ENCODE measurements around the gene FOXN3. TPM values are rescaled to one million over a fixed set of nuclear protein-coding genes. Genes with fewer than 3 reads are reported as not detected.
A peak's percentile ranks its signal among the peaks of the same experiment; 100 is the strongest.

The FOXN3 gene
- total RNA-seq, 1 experiment from 2014 or later: 125 TPM

- H3K79me2 ChIP-seq (ENCODE audit: insufficient read depth, low read length): peaks cover 75% of the 10 kb centered on the region
- H2BK15ac ChIP-seq (ENCODE audit: low read depth, low read length): no peak overlapping the region
- H2BK12ac ChIP-seq (ENCODE audit: insufficient read length, low read depth, low read length): no peak overlapping the region
- no peak for DNase-seq
- H3K23ac ChIP-seq (ENCODE audit: insufficient read length, low read depth, low read length): no peak overlapping the region
- H4K91ac ChIP-seq (ENCODE audit: insufficient read length, low read depth, low read length): no peak overlapping the region
- H3K27ac ChIP-seq (ENCODE audit: insufficient read length, low read depth, low read length): no peak overlapping the region
- no peak overlapping the region for H3K56ac ChIP-seq (ENCODE audit: insufficient read length, low read depth, low read length)
- H4K5ac ChIP-seq (ENCODE audit: insufficient read length, low read depth, low read length): no peak overlapping the region
- no peaks in the 10 kb centered on the region for H3K9me3 Mint-ChIP-seq
- H3K18ac ChIP-seq (ENCODE audit: insufficient read length, low read depth, low read length): no peak overlapping the region
- H3K9me3 ChIP-seq (ENCODE audit: control insufficient read depth, low read depth, low read length): no peaks in the 10 kb centered on the region
- no peak overlapping the region for H2AFZ ChIP-seq (ENCODE audit: low read length)
- no peak overlapping the region for H3K4ac ChIP-seq (ENCODE audit: low read depth, low read length)
- H3K9ac ChIP-seq (ENCODE audit: extremely low read depth, insufficient read length, low read length): no peak overlapping the region
- H3T11ph ChIP-seq (ENCODE audit: low read length): no peak overlapping the region
- peaks cover 20% of the 10 kb centered on the region; the same call in 1 of the 2 replicates for H3K4me1 ChIP-seq (ENCODE audit: insufficient read depth, low read length)
- H3K27me3 Mint-ChIP-seq (ENCODE audit: low read depth): no peaks in the 10 kb centered on the region
- H3K36me3 Mint-ChIP-seq (ENCODE audit: insufficient read depth in 1 of 3, low read depth in 3 of 3): peaks cover 11 to 38% (median 12%) of the 10 kb centered on the region in 3 experiments; a peak in 5 of 7 replicates
- WGBS (ENCODE audit: extremely low coverage, insufficient read length, low lambda C conversion rate): no CpG with 5 or more reads among the region's 8 CpGs
- H2BK5ac ChIP-seq (ENCODE audit: insufficient read length, low read length): no peak overlapping the region
- H2BK20ac ChIP-seq (ENCODE audit: low read depth, low read length, poor library complexity, severe bottlenecking): no peak overlapping the region
- H2BK120ac ChIP-seq (ENCODE audit: low read depth, low read length, poor library complexity, severe bottlenecking): no peak overlapping the region
- H3K27me3 ChIP-seq (ENCODE audit: insufficient read depth, low read length): no peaks in the 10 kb centered on the region
- no peak overlapping the region for H2AK5ac ChIP-seq (ENCODE audit: insufficient read length, low read length)
- no peak overlapping the region for H3K14ac ChIP-seq (ENCODE audit: insufficient read depth, low read length)
- no peak overlapping the region for H4K8ac ChIP-seq (replicated peaks; ENCODE audit: insufficient read length, low read depth, low read length)
- H3K4me2 ChIP-seq (ENCODE audit: insufficient read depth, insufficient read length, low read length): no peak overlapping the region
- H3K4me3 Mint-ChIP-seq: no peak overlapping the region
- no peaks in the 10 kb centered on the region for H3K23me2 ChIP-seq (ENCODE audit: insufficient read length, low read depth, low read length, poor library complexity, severe bottlenecking)
- H3K4me1 Mint-ChIP-seq: peaks cover 63 to 73% of the 10 kb centered on the region in 2 experiments
- TF ChIP-seq CTCF (conservative IDR thresholded peaks at IDR 0.05): no peak
- H3K79me1 ChIP-seq (ENCODE audit: insufficient read depth, low read depth, low read length, poor library complexity, severe bottlenecking): peaks cover 10% of the 10 kb centered on the region
- H3K27ac Mint-ChIP-seq: peak overlapping the region in 2 of 3 experiments; percentile 49 to 92; a peak in 2 of 7 replicates
- no peaks in the 10 kb centered on the region for H4K20me1 ChIP-seq (ENCODE audit: control insufficient read depth, insufficient read depth, insufficient read length)
These were observed 25.5 kb downstream of the FOXN3 start for GRCh38 chr14:89391556-89391955.
